Gastrocnemius medialis (tissue), 4 donors: ENCODE measurements around the gene CFAP299.

Experiments
- CTCF ChIP-seq, 5 experiments: fragments of 450-650 bp in 3 of 5; fragments of 200-600 bp in 2 of 5; sonication (generic) in 2 of 5; IDR thresholded peaks in 4 of 5; conservative IDR thresholded peaks in 1 of 5; 1 replicate in 4 of 5; 2 replicates in 1 of 5; pipeline ENCODE4 v1.5.1; 2016 to 2019; ENCODE audit warnings: antibody characterized with exemption in 5 of 5, mild to moderate bottlenecking in 3 of 5, moderate library complexity in 3 of 5
- POLR2A ChIP-seq, 2 donors: fragments of 450-650 bp; IDR thresholded peaks; one replicate each; pipeline ENCODE4 v1.6.1; 2017; ENCODE audit warnings: antibody characterized with exemption in 2 of 2, mild to moderate bottlenecking in 2 of 2, moderate library complexity in 2 of 2

GRCh38 chr4:80295336-80295735 is 40.2 kb upstream of the CFAP299 start:
- TF ChIP-seq CTCF (IDR thresholded peaks at IDR 0.05 in 4 of 5, conservative IDR thresholded peaks at IDR 0.05 in 1 of 5) = no peak
- TF ChIP-seq POLR2A (IDR thresholded peaks at IDR 0.05) = no peak
